SU-DHL-6 (cell line): Measurements from ENCODE around the gene ZNF91.

Source experiments
- EZH2phosphoT487 ChIP-seq: fragments of 200-600 bp; sonication (generic), shearing (Covaris generic); conservative IDR thresholded peaks from 2 replicates; pipeline ENCODE4 v1.6.1; 2018; ENCODE audit warnings: mild to moderate bottlenecking, antibody characterized with exemption, low read length, moderate library complexity, mixed read lengths
- TF ChIP-seq, protein P1 (sequence below): fragments of 200-600 bp; sonication (generic); IDR thresholded peaks from one replicate; pipeline ENCODE4 v1.5.1; 2017; ENCODE audit warnings: antibody characterized with exemption, mild to moderate bottlenecking, low read length, moderate library complexity; ENCODE audit not compliant: insufficient read depth, poor library complexity, severe bottlenecking

DNA sequence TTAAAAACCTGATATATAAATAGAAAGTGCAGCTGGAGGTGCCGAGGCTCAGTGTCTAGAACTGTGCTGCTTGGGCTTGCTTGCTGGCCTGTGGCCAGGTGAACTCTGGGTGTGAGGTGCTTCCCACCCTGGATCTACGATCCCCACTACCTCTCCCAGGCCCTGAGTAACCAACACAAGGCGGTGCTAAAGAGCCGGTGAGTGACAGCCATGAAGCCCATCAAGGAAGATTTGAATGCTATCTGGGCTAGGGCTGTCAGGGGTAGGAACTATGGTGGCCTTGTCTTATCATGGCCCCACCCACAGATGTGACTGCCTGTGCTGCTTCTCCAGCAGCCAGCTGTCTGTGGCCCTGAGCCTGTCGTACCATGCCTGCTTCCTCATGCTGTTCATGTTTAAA lies 25.6 kb upstream of the ZNF91 start:
- TF ChIP-seq, protein P1, sequence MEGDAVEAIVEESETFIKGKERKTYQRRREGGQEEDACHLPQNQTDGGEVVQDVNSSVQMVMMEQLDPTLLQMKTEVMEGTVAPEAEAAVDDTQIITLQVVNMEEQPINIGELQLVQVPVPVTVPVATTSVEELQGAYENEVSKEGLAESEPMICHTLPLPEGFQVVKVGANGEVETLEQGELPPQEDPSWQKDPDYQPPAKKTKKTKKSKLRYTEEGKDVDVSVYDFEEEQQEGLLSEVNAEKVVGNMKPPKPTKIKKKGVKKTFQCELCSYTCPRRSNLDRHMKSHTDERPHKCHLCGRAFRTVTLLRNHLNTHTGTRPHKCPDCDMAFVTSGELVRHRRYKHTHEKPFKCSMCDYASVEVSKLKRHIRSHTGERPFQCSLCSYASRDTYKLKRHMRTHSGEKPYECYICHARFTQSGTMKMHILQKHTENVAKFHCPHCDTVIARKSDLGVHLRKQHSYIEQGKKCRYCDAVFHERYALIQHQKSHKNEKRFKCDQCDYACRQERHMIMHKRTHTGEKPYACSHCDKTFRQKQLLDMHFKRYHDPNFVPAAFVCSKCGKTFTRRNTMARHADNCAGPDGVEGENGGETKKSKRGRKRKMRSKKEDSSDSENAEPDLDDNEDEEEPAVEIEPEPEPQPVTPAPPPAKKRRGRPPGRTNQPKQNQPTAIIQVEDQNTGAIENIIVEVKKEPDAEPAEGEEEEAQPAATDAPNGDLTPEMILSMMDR = no peak
- no peak for TF ChIP-seq EZH2phosphoT487
